HepG2 (cell line): ENCODE measurements around the gene SFTA2.

Experiments
- CHD2 ChIP-seq: IDR thresholded peaks from 2 replicates; pipeline ENCODE4 v1.6.1; 2011; ENCODE audit warnings: low read depth, low read length, improper control_type of control experiment
- EP300 ChIP-seq, 3 experiments: sonication (generic) in 1 of 3; formaldehyde crosslinking in 1 of 3; IDR thresholded peaks; 2 replicates each; pipeline versions ENCODE4 v1.5.1 to v1.6.1; 2011 to 2020; ENCODE audit warnings: low read depth in 2 of 3, low read length in 2 of 3, borderline replicate concordance in 1 of 3, improper control_type of control experiment in 1 of 3, mild to moderate bottlenecking in 1 of 3, missing genetic modification reagents in 1 of 3, moderate library complexity in 1 of 3
- FOXM1 ChIP-seq: sonication (generic); formaldehyde crosslinking; IDR thresholded peaks from 2 replicates; pipeline ENCODE4 v1.5.0; 2020; ENCODE audit warnings: missing genetic modification reagents
- HDAC6 ChIP-seq: fragments of 200-600 bp; sonication (generic); IDR thresholded peaks from 2 replicates; pipeline ENCODE4 v1.7.0; 2017; ENCODE audit warnings: mild to moderate bottlenecking, antibody characterized with exemption, low read length, low read depth
- JDP2 ChIP-seq: sonication (generic); formaldehyde crosslinking; IDR thresholded peaks from 2 replicates; pipeline ENCODE4 v1.8.1; 2022; ENCODE audit warnings: missing genetic modification reagents, borderline replicate concordance
- JUN ChIP-seq: sonication (generic); formaldehyde crosslinking; IDR thresholded peaks from 2 replicates; pipeline ENCODE4 v1.4.0; 2020; ENCODE audit warnings: mild to moderate bottlenecking, missing genetic modification reagents
- POLR2A ChIP-seq, 2 experiments: IDR thresholded peaks; 2 replicates each; pipeline ENCODE4 v1.6.1; 2011; ENCODE audit warnings: low read depth in 2 of 2, low read length in 2 of 2, mild to moderate bottlenecking in 1 of 2, moderate library complexity in 1 of 2; ENCODE audit not compliant: insufficient read depth in 1 of 2
- SUZ12 ChIP-seq: fragments of 150-350 bp; IDR thresholded peaks from 2 replicates; pipeline ENCODE4 v1.6.1; 2014; ENCODE audit warnings: low read depth, low read length
- TCF7 ChIP-seq: sonication (generic); IDR thresholded peaks from 2 replicates; pipeline ENCODE4 v1.6.1; 2016; ENCODE audit warnings: antibody characterized with exemption, low read depth
- ZBTB8A ChIP-seq: sonication (generic); formaldehyde crosslinking; IDR thresholded peaks from 2 replicates; pipeline ENCODE4 v1.4.0; 2020; ENCODE audit warnings: mild to moderate bottlenecking, low read depth, missing genetic modification reagents, borderline replicate concordance
- ZFP36 ChIP-seq: fragments of 150-350 bp; IDR thresholded peaks from 2 replicates; pipeline ENCODE4 v1.6.1; 2018; ENCODE audit warnings: borderline replicate concordance, low read length, low read depth; ENCODE audit not compliant: partially characterized antibody
- ZMYM2 ChIP-seq: sonication (generic); formaldehyde crosslinking; IDR thresholded peaks from 2 replicates; pipeline ENCODE4 v1.8.0; 2022; ENCODE audit warnings: mild to moderate bottlenecking, missing genetic modification reagents
- TF ChIP-seq, protein P1 (sequence below): sonication (generic); formaldehyde crosslinking; IDR thresholded peaks from 2 replicates; pipeline ENCODE4 v1.5.0; 2020; ENCODE audit warnings: mild to moderate bottlenecking, missing genetic modification reagents, moderate library complexity

DNA sequence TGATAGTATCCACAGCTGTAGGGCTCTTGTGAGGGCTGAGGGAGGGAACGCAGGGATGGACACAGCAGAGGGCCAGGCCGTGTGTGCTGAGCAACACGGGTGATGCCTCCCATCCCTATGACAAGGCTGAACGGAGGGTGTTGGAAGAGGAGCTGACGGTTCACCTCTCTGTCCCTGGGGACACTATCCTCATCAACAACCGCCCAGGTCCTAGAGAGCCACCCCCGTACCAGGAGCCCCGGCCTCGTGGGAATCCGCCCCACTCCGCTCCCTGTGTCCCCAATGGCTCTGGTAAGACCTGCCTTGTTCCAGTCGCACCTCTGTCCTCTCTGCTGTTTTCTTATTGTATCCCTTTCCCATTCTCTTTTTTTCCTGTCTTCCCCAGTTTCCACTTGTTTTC lies 37.6 kb downstream of the SFTA2 start:
- TF ChIP-seq JUN (CRISPR knock-in tag) = no peak
- TF ChIP-seq EP300 (IDR thresholded peaks at IDR 0.05; ENCODE audit: low read depth in 2 of 2, low read length in 2 of 2) = no peak
- no peak for TF ChIP-seq EP300 (CRISPR knock-in tag; IDR thresholded peaks at IDR 0.05; ENCODE audit: borderline replicate concordance)
- no peak for TF ChIP-seq FOXM1 (CRISPR knock-in tag)
- TF ChIP-seq JDP2 = no peak
- no peak for TF ChIP-seq ZMYM2 (CRISPR knock-in tag)
- no peak for TF ChIP-seq SUZ12
- no peak for TF ChIP-seq CHD2
- TF ChIP-seq ZBTB8A = no peak
- no peak for TF ChIP-seq TCF7
- TF ChIP-seq HDAC6 = no peak
- TF ChIP-seq POLR2A (IDR thresholded peaks at IDR 0.05; ENCODE audit: insufficient read depth in 1 of 2, low read depth in 2 of 2, low read length in 2 of 2) = no peak
- TF ChIP-seq, protein P1, sequence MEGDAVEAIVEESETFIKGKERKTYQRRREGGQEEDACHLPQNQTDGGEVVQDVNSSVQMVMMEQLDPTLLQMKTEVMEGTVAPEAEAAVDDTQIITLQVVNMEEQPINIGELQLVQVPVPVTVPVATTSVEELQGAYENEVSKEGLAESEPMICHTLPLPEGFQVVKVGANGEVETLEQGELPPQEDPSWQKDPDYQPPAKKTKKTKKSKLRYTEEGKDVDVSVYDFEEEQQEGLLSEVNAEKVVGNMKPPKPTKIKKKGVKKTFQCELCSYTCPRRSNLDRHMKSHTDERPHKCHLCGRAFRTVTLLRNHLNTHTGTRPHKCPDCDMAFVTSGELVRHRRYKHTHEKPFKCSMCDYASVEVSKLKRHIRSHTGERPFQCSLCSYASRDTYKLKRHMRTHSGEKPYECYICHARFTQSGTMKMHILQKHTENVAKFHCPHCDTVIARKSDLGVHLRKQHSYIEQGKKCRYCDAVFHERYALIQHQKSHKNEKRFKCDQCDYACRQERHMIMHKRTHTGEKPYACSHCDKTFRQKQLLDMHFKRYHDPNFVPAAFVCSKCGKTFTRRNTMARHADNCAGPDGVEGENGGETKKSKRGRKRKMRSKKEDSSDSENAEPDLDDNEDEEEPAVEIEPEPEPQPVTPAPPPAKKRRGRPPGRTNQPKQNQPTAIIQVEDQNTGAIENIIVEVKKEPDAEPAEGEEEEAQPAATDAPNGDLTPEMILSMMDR (CRISPR knock-in tag) = no peak
- no peak for TF ChIP-seq ZFP36
